GM19463 (cell line): Measurements from ENCODE around the gene AGXT2.
A peak's percentile ranks its signal among the peaks of the same experiment; 100 is the strongest.

Experiments
- ATAC-seq: cut with Tn5 transposase; IDR thresholded peaks from one replicate; pipeline ENCODE4 v1.9.1; 2021; ENCODE audit warnings: mild to moderate bottlenecking, moderate library complexity; ENCODE audit not compliant: unreplicated experiment

Gene AGXT2

GRCh38 chr5:35047785-35048404 is at the start of gene AGXT2:
Gene AGXT2 (minus strand): TSS chr5:35047949. CDS start chr5:35047892, 57 bp downstream.
- ATAC-seq, result no peak

- ATAC-seq, result no peak
Measured at GRCh38 chr5:35096932-35097331, 49.2 kb upstream of the AGXT2 start.

- ATAC-seq, result no peak
Measured at GRCh38 chr5:35096216-35096615, 48.5 kb upstream of the AGXT2 start.

GRCh38 chr5:35095366-35095765 is 47.6 kb upstream of the AGXT2 start:
- no peak for ATAC-seq

GRCh38 chr5:35094948-35095347 is 47.2 kb upstream of the AGXT2 start:
- ATAC-seq, result no peak

- ATAC-seq, result no peak
Measured at GRCh38 chr5:35092703-35093102, 45.0 kb upstream of the AGXT2 start.

GRCh38 chr5:35091704-35092103 is 44.0 kb upstream of the AGXT2 start:
- no peak for ATAC-seq

GRCh38 chr5:35089334-35090314 is 41.9 kb upstream of the AGXT2 start:
- peak; percentile 70 for ATAC-seq

- ATAC-seq, result no peak
Measured at GRCh38 chr5:35087991-35088390, 40.2 kb upstream of the AGXT2 start.

GRCh38 chr5:35083150-35083549 is 35.4 kb upstream of the AGXT2 start:
- ATAC-seq, result no peak

- ATAC-seq, result no peak
Measured at GRCh38 chr5:35082530-35082929, 34.8 kb upstream of the AGXT2 start.

GRCh38 chr5:35081134-35081533 is 33.4 kb upstream of the AGXT2 start:
- ATAC-seq, result no peak

GRCh38 chr5:35073160-35073559 is 25.4 kb upstream of the AGXT2 start:
- no peak for ATAC-seq

GRCh38 chr5:35069188-35069587 is 21.4 kb upstream of the AGXT2 start:
- no peak for ATAC-seq

GRCh38 chr5:35067985-35068384 is 20.2 kb upstream of the AGXT2 start:
- no peak for ATAC-seq

- peak; percentile 96 for ATAC-seq
Measured at GRCh38 chr5:35066260-35066795, 18.6 kb upstream of the AGXT2 start.

GRCh38 chr5:35063414-35063813 is 15.7 kb upstream of the AGXT2 start:
- no peak for ATAC-seq

GRCh38 chr5:35061211-35061770 is 13.5 kb upstream of the AGXT2 start:
- ATAC-seq, result no peak

GRCh38 chr5:35060236-35060635 is 12.5 kb upstream of the AGXT2 start:
- no peak for ATAC-seq

- ATAC-seq, result no peak
Measured at GRCh38 chr5:35059251-35059650, 11.5 kb upstream of the AGXT2 start.

GRCh38 chr5:35058374-35058788 is 10.6 kb upstream of the AGXT2 start:
- peak; percentile 93 for ATAC-seq
